Hepatocyte (in vitro differentiated cells): ENCODE data around the gene OR10V1. TPM values are rescaled to one million over a fixed set of nuclear protein-coding genes. Genes with fewer than 3 reads are reported as not detected.

Experiments used
- DNase-seq: peaks from one replicate; pipeline ENCODE4 v3.0.0-alpha.2; 2016; ENCODE audit warnings: low spot score
- H2AFZ ChIP-seq: fragments of 200-600 bp; sonication (generic); 2 replicates; pipeline ENCODE4 v1.6.0; 2016; ENCODE audit warnings: antibody characterized with exemption, mild to moderate bottlenecking
- H3K27ac ChIP-seq: fragments of 200-600 bp; sonication (generic); 2 replicates; pipeline ENCODE4 v1.5.1; 2016; ENCODE audit warnings: mild to moderate bottlenecking
- H3K27me3 ChIP-seq: fragments of 200-600 bp; sonication (generic); 2 replicates; pipeline ENCODE4 v1.6.1; 2016
- H3K36me3 ChIP-seq: fragments of 200-600 bp; sonication (generic); replicated peaks from 2 replicates; pipeline ENCODE4 v1.5.1; 2016; ENCODE audit warnings: low read depth; ENCODE audit not compliant: insufficient read depth
- H3K4me1 ChIP-seq: fragments of 200-600 bp; sonication (generic); 2 replicates; pipeline ENCODE4 v1.5.1; 2016; ENCODE audit warnings: mild to moderate bottlenecking, moderate library complexity; ENCODE audit not compliant: insufficient read depth
- H3K4me2 ChIP-seq: fragments of 200-600 bp; sonication (generic); 2 replicates; pipeline ENCODE4 v1.6.0; 2016
- H3K4me3 ChIP-seq: fragments of 200-600 bp; sonication (generic); 2 replicates; pipeline ENCODE4 v1.5.1; 2016; ENCODE audit warnings: mild to moderate bottlenecking
- H3K79me2 ChIP-seq: fragments of 200-600 bp; sonication (generic); 2 replicates; pipeline ENCODE4 v1.6.0; 2017; ENCODE audit warnings: mild to moderate bottlenecking
- H3K9me2 ChIP-seq: fragments of 200-600 bp; sonication (generic); replicated peaks from 2 replicates; pipeline ENCODE4 v1.6.0; 2017; ENCODE audit warnings: mild to moderate bottlenecking; ENCODE audit not compliant: insufficient read depth
- H3K9me3 ChIP-seq: fragments of 200-600 bp; sonication (generic); 2 replicates; pipeline ENCODE4 v1.5.1; 2016; ENCODE audit warnings: low read depth, mild to moderate bottlenecking
- H4K20me1 ChIP-seq: fragments of 200-600 bp; sonication (generic); 2 replicates; pipeline ENCODE4 v1.6.0; 2016; ENCODE audit warnings: mild to moderate bottlenecking; ENCODE audit not compliant: insufficient read depth, poor library complexity, severe bottlenecking
- CTCF ChIP-seq: fragments of 200-600 bp; sonication (generic); IDR thresholded peaks from 2 replicates; pipeline ENCODE4 v1.5.1; 2016; ENCODE audit warnings: antibody characterized with exemption, mild to moderate bottlenecking; ENCODE audit not compliant: poor library complexity
- EZH2 ChIP-seq: fragments of 200-600 bp; sonication (generic); IDR thresholded peaks from 2 replicates; pipeline ENCODE4 v1.6.1; 2016; ENCODE audit warnings: antibody characterized with exemption, mild to moderate bottlenecking, borderline replicate concordance
- EZH2phosphoT487 ChIP-seq: fragments of 200-600 bp; sonication (generic); IDR thresholded peaks from one replicate; pipeline ENCODE4 v1.6.1; 2018; ENCODE audit warnings: antibody characterized with exemption, mild to moderate bottlenecking, low read depth, moderate library complexity; ENCODE audit not compliant: unreplicated experiment, severe bottlenecking
- WGBS: methylation state at CpG from one replicate; pipeline ENCODE4 v1.1.6; 2016; ENCODE audit warnings: low lambda C conversion rate; ENCODE audit errors: missing lambda C conversion rate; 5-methylcytosine and 5-hydroxymethylcytosine counted together
- polyA plus RNA-seq: library from polyadenylated mRNA; unstranded; fragments of >200 nt; fragmentation: Nextera tagmentation; extraction: Ambion mirVana; gene quantifications from 2 replicates; pipeline ENCODE4 v1.2.1, GENCODE V29; 2016
- total RNA-seq: library from RNA; depleted of rRNA; stranded (reverse); fragments of >200 nt; gene quantifications from 2 replicates; pipeline ENCODE4 v1.2.3, GENCODE V29; 2014

The OR10V1 gene
- total and polyA plus RNA-seq, 2 experiments from 2014 or later, result not detected

- no peaks in the 10 kb centered on the region for H3K9me2 ChIP-seq
- peaks cover 18% of the 10 kb centered on the region for H3K4me1 ChIP-seq
- H3K4me2 ChIP-seq, result peak overlapping the region; percentile 96
- H3K9me3 ChIP-seq, result no peaks in the 10 kb centered on the region
- no peaks in the 10 kb centered on the region for H3K27me3 ChIP-seq
- TF ChIP-seq EZH2phosphoT487 (no peak), EZH2 (no peak), CTCF (no peak)
- H4K20me1 ChIP-seq, result peaks cover 42% of the 10 kb centered on the region
- H3K79me2 ChIP-seq, result peaks cover 57% of the 10 kb centered on the region
- no peak overlapping the region for H2AFZ ChIP-seq
- H3K4me3 ChIP-seq, result peak overlapping the region; percentile 99
- 47% methylated on average over 3 of the region's 3 CpGs for WGBS
- H3K36me3 ChIP-seq, result no peaks in the 10 kb centered on the region
- no peak for DNase-seq
- peak overlapping the region; percentile 99 for H3K27ac ChIP-seq
These were observed 42.9 kb upstream of the OR10V1 start for GRCh38 chr11:59756558-59756840.

- Histone ChIP-seq H3K4me1 (peaks cover 13% of the 10 kb centered on the region), H3K79me2 (peaks cover 51% of the 10 kb centered on the region)
- TF ChIP-seq EZH2phosphoT487, result no peak
- no peak for TF ChIP-seq CTCF
These were observed 42.3 kb upstream of the OR10V1 start for GRCh38 chr11:59755701-59756557.

GRCh38 chr11:59754859-59755700, 41.4 kb upstream of the OR10V1 start, which contains the start of gene STX3:
TSS of gene STX3 (plus strand) at chr11:59755376. CDS start at chr11:59755606, 230 bp downstream.
- peak within 1 kb of the TSS; percentile 99 for H3K27ac ChIP-seq
- no peaks in the 10 kb centered on the region for H3K9me3 ChIP-seq
- WGBS, result under 1% methylated on average over 31 of the region's 80 CpGs
- TF ChIP-seq EZH2, result no peak
- no peak for TF ChIP-seq CTCF
- no peak for TF ChIP-seq EZH2phosphoT487
- peak within 1 kb of the TSS; percentile 96 for H3K4me2 ChIP-seq
- H3K27me3 ChIP-seq, result no peaks in the 10 kb centered on the region
- H3K79me2 ChIP-seq, result peaks cover 43% of the 10 kb centered on the region
- peak; percentile 92 for DNase-seq
- H3K9me2 ChIP-seq, result no peaks in the 10 kb centered on the region
- H3K4me1 ChIP-seq, result peaks cover 9% of the 10 kb centered on the region
- H3K4me3 ChIP-seq, result peak within 1 kb of the TSS; percentile 99
- peak within 1 kb of the TSS; percentile 92 for H2AFZ ChIP-seq
- no peaks in the 10 kb centered on the region for H3K36me3 ChIP-seq
- H4K20me1 ChIP-seq, result peaks cover 30% of the 10 kb centered on the region

More at GRCh38 chr11:59755701-59756557, 42.3 kb upstream of the OR10V1 start:
- peaks cover 37% of the 10 kb centered on the region for H4K20me1 ChIP-seq
- H2AFZ ChIP-seq, result peak overlapping the region; percentile 92
- peak; percentile 88 for DNase-seq
- H3K9me2 ChIP-seq, result no peaks in the 10 kb centered on the region
- H3K27me3 ChIP-seq, result no peaks in the 10 kb centered on the region
- no peaks in the 10 kb centered on the region for H3K36me3 ChIP-seq
- peak overlapping the region; percentile 99 for H3K27ac ChIP-seq
- peak overlapping the region; percentile 99 for H3K4me3 ChIP-seq
- peak overlapping the region; percentile 96 for H3K4me2 ChIP-seq
- 4% methylated on average over 14 of the region's 23 CpGs for WGBS
- no peaks in the 10 kb centered on the region for H3K9me3 ChIP-seq
